Caco-2 (cell line): Measurements from ENCODE around the gene AQP9. TPM values are rescaled to one million over a fixed set of nuclear protein-coding genes. Genes with fewer than 3 reads are reported as not detected.

Experiments
- Bru-seq: library from RNA; stranded (reverse); fragments of 400-500 nt; gene quantifications from one replicate; lab custom pipeline; 2021; lab: Mats Ljungman, UMichigan
- BruChase-seq, 2 experiments: library from RNA; stranded (reverse); fragments of 400-500 nt; gene quantifications; one replicate each; lab custom pipeline; 2021; lab: Mats Ljungman, UMichigan
- BruUV-seq: library from RNA; stranded (reverse); fragments of 400-500 nt; replicated peaks from 2 replicates; lab custom pipeline; 2021; lab: Mats Ljungman, UMichigan
- CTCF ChIA-PET: fragments of 300-600 bp; sonication (Branson Sonifier 250); formaldehyde crosslinking; loops from one replicate; lab custom pipeline; 2022; ENCODE audit warnings: antibody characterized with exemption; lab: Charles Lee
- POLR2A ChIA-PET: fragments of 300-600 bp; sonication (Branson Sonifier 250); formaldehyde crosslinking; loops from one replicate; lab custom pipeline; 2022; ENCODE audit warnings: antibody characterized with exemption; lab: Charles Lee
- DNase-seq, 2 experiments: peaks; one replicate each; pipeline versions ENCODE4 v3.0.0 to v3.0.0-alpha.2; 2020 to 2022
- H3K27me3 ChIP-seq: replicated peaks from 2 replicates; pipeline ENCODE4 v1.6.0; 2011; ENCODE audit warnings: low read length; ENCODE audit not compliant: control insufficient read depth, insufficient read depth
- H3K36me3 ChIP-seq: 2 replicates; pipeline ENCODE4 v1.5.1; 2011; ENCODE audit warnings: low read length; ENCODE audit not compliant: control insufficient read depth, insufficient read depth
- H3K4me1 ChIP-seq: fragments of 250-450 bp; sonication (Bioruptor Pico); 2 replicates; pipeline ENCODE4 v1.5.1; 2020; ENCODE audit warnings: mild to moderate bottlenecking
- H3K4me3 ChIP-seq: 2 replicates; pipeline ENCODE4 v1.5.1; 2011; ENCODE audit warnings: low read depth, mild to moderate bottlenecking, control low read depth, low read length
- H3K9me3 ChIP-seq: fragments of 250-450 bp; sonication (Bioruptor Pico); 2 replicates; pipeline ENCODE4 v1.5.1; 2020; ENCODE audit warnings: mild to moderate bottlenecking, moderate library complexity
- H3K27ac Mint-ChIP-seq: one replicate; pipeline ENCODE4 v1.8.0; 2022; ENCODE audit warnings: mixed read lengths; ENCODE audit not compliant: unreplicated experiment
- H3K27me3 Mint-ChIP-seq: one replicate; pipeline ENCODE4 v1.8.0; 2022; ENCODE audit warnings: mixed read lengths; ENCODE audit not compliant: insufficient read depth, unreplicated experiment
- H3K36me3 Mint-ChIP-seq: one replicate; pipeline ENCODE4 v1.8.0; 2022; ENCODE audit warnings: mild to moderate bottlenecking, mixed read lengths; ENCODE audit not compliant: insufficient read depth, unreplicated experiment
- H3K4me1 Mint-ChIP-seq: one replicate; pipeline ENCODE4 v1.8.0; 2022; ENCODE audit warnings: low read depth, mixed read lengths; ENCODE audit not compliant: unreplicated experiment
- H3K4me3 Mint-ChIP-seq: one replicate; pipeline ENCODE4 v1.8.0; 2022; ENCODE audit warnings: mild to moderate bottlenecking, moderate library complexity, mixed read lengths; ENCODE audit not compliant: unreplicated experiment
- H3K9me3 Mint-ChIP-seq: one replicate; pipeline ENCODE4 v1.8.0; 2022; ENCODE audit warnings: mixed read lengths; ENCODE audit not compliant: unreplicated experiment
- CTCF ChIP-seq, 2 experiments: fragments of 200-600 bp in 1 of 2; IDR thresholded peaks; 1 replicate in 1 of 2; 2 replicates in 1 of 2; pipeline versions ENCODE4 v1.5.1 to v1.8.0; 2011 to 2022; ENCODE audit warnings: antibody characterized with exemption in 1 of 2, control low read depth in 1 of 2, inconsistent platforms in 1 of 2, low read depth in 1 of 2, low read length in 1 of 2, mild to moderate bottlenecking in 1 of 2, moderate library complexity in 1 of 2; ENCODE audit not compliant: insufficient read depth in 1 of 2, severe bottlenecking in 1 of 2, unreplicated experiment in 1 of 2
- intact Hi-C: fragments of 100-400 bp; cut with micrococcal nuclease; formaldehyde crosslinking; loops from one replicate; pipeline ENCODE4 v1.10.0; 2022; ENCODE audit not compliant: unreplicated experiment
- long read RNA-seq: library from polyadenylated mRNA; stranded (forward); transcript quantifications from one replicate; pipeline ENCODE4 v2.0.0, GENCODE V29; 2022
- total RNA-seq: library from RNA; stranded (reverse); gene quantifications from 2 replicates; pipeline ENCODE4 v1.2.3, GENCODE V29; 2022

Gene AQP9
- total RNA-seq, result not detected in 2 replicates
- not detected for Bru-seq, nascent RNA
- not detected for BruChase-seq, experiment 1, labeled RNA remaining after a 2-hour chase
- BruChase-seq, experiment 2, labeled RNA remaining after a 6-hour chase, result percentile 2 among the genes with signal in this experiment
- long read RNA-seq, result 0 reads

GRCh38 chr15:58138106-58138505 is at the start of gene AQP9:
Gene AQP9 (plus strand): TSS chr15:58138381. CDS start chr15:58138566, 185 bp downstream.
- H3K27me3 ChIP-seq, result no peaks in the 10 kb centered on the region; the same call in 1 of the 2 replicates
- no peak for TF ChIP-seq CTCF (IDR thresholded peaks at IDR 0.05; ENCODE audit: insufficient read depth in 1 of 2, low read depth in 1 of 2, low read length in 1 of 2, severe bottlenecking in 1 of 2, unreplicated experiment in 1 of 2)
- Mint-ChIP-seq H3K9me3 (no peaks in the 10 kb centered on the region), H3K27ac (no peak within 1 kb of the TSS), H3K4me1 (no peaks in the 10 kb centered on the region), H3K4me3 (no peak within 1 kb of the TSS), H3K27me3 (peaks cover 35% of the 10 kb centered on the region), H3K36me3 (no peaks in the 10 kb centered on the region)
- DNase-seq, result no peak
- H3K9me3 ChIP-seq, result no peaks in the 10 kb centered on the region
- intact Hi-C loops, result no loop called here
- POLR2A ChIA-PET, result no interaction called here
- CTCF ChIA-PET, result no interaction called here
- no TSS peak for BruUV-seq
- H3K36me3 ChIP-seq, result no peaks in the 10 kb centered on the region
- H3K4me1 ChIP-seq, result no peaks in the 10 kb centered on the region
- no peak within 1 kb of the TSS for H3K4me3 ChIP-seq

DNA sequence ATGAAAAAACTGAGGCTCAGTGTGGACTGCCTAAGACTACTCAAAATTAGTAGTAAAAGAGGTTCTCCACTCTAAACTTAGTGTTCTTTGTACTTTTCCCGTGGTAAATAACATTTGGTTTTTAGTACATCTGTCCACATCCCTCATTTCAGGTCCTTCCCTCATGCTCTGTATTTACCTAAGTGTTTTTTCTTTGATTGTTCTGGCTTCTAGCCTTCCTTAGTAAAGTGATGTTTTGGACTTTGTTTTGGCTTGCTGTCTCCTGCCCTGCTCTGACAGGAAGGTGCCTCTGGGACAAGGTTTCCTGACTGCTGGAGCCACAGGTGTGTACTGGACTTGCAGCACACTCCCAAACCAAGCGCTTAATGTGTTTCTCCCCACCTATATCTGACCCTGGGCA is 42.8 kb upstream of the AQP9 start:
- Mint-ChIP-seq H3K36me3 (no peaks in the 10 kb centered on the region), H3K9me3 (no peaks in the 10 kb centered on the region), H3K27me3 (peaks cover 15% of the 10 kb centered on the region), H3K27ac (no peak overlapping the region), H3K4me3 (no peak overlapping the region), H3K4me1 (no peaks in the 10 kb centered on the region)
- intact Hi-C loops, result no loop called here
- H3K9me3 ChIP-seq, result no peaks in the 10 kb centered on the region
- H3K36me3 ChIP-seq, result no peaks in the 10 kb centered on the region
- H3K27me3 ChIP-seq, result no peaks in the 10 kb centered on the region
- TF ChIP-seq CTCF (IDR thresholded peaks at IDR 0.05; ENCODE audit: insufficient read depth in 1 of 2, low read depth in 1 of 2, low read length in 1 of 2, severe bottlenecking in 1 of 2, unreplicated experiment in 1 of 2), result no peak
- no peaks in the 10 kb centered on the region for H3K4me1 ChIP-seq
- no peak for DNase-seq
- CTCF ChIA-PET, result no interaction called here
- no TSS peak for BruUV-seq
- no peak overlapping the region for H3K4me3 ChIP-seq
- POLR2A ChIA-PET, result no interaction called here

GRCh38 chr15:58096529-58097084 is 41.6 kb upstream of the AQP9 start:
- H3K27me3 ChIP-seq, result no peaks in the 10 kb centered on the region
- no peak overlapping the region for H3K4me3 ChIP-seq
- no peaks in the 10 kb centered on the region for H3K36me3 ChIP-seq
- no TSS peak for BruUV-seq
- no peaks in the 10 kb centered on the region for H3K4me1 ChIP-seq
- no peaks in the 10 kb centered on the region for H3K9me3 Mint-ChIP-seq
- TF ChIP-seq CTCF (IDR thresholded peaks at IDR 0.05; ENCODE audit: insufficient read depth in 1 of 2, low read depth in 1 of 2, low read length in 1 of 2, severe bottlenecking in 1 of 2, unreplicated experiment in 1 of 2), result no peak
- CTCF ChIA-PET, result no interaction called here
- intact Hi-C loops, result no loop called here
- no peaks in the 10 kb centered on the region for H3K4me1 Mint-ChIP-seq
- no peak for DNase-seq
- H3K27ac Mint-ChIP-seq, result no peak overlapping the region
- H3K27me3 Mint-ChIP-seq, result peaks cover 11% of the 10 kb centered on the region
- POLR2A ChIA-PET, result no interaction called here
- no peaks in the 10 kb centered on the region for H3K36me3 Mint-ChIP-seq
- no peak overlapping the region for H3K4me3 Mint-ChIP-seq
- no peaks in the 10 kb centered on the region for H3K9me3 ChIP-seq
